Cardiac muscle cell (in vitro differentiated cells and primary cell): ENCODE data around the gene EEF1A2. TPM values are rescaled to one million over a fixed set of nuclear protein-coding genes. Genes with fewer than 3 reads are reported as not detected.

Experiments used
- DNase-seq, 2 donors: peaks; one replicate each; pipeline versions ENCODE4 v3.0.0 to v3.0.0-alpha.2; 2010 to 2017; ENCODE audit warnings: low read depth in 1 of 2, low spot score in 1 of 2
- H3K27ac ChIP-seq: fragments of 200-600 bp; sonication (generic); 2 replicates; pipeline ENCODE4 v1.5.1; 2016
- H3K27me3 ChIP-seq: fragments of 200-600 bp; sonication (generic); 2 replicates; pipeline ENCODE4 v1.6.0; 2016; ENCODE audit warnings: control low read depth
- H3K36me3 ChIP-seq: fragments of 200-600 bp; sonication (generic); 2 replicates; pipeline ENCODE4 v1.5.1; 2016; ENCODE audit warnings: control low read depth
- H3K4me1 ChIP-seq: fragments of 200-600 bp; sonication (generic); 2 replicates; pipeline ENCODE4 v1.8.1; 2017; ENCODE audit warnings: low read depth, mild to moderate bottlenecking, mixed run types
- H3K4me3 ChIP-seq: fragments of 200-600 bp; sonication (generic); 2 replicates; pipeline ENCODE4 v1.5.1; 2016; ENCODE audit warnings: mild to moderate bottlenecking
- H3K9me3 ChIP-seq: fragments of 200-600 bp; sonication (generic); 2 replicates; pipeline ENCODE4 v1.5.1; 2017; ENCODE audit warnings: low read depth, mild to moderate bottlenecking, control low read depth
- CTCF ChIP-seq: IDR thresholded peaks from 2 replicates; pipeline ENCODE4 v1.5.1; 2012; ENCODE audit warnings: low read depth, mild to moderate bottlenecking, low read length
- polyA plus RNA-seq: library from polyadenylated mRNA; unstranded; fragments of >200 nt; fragmentation: Nextera tagmentation; extraction: Ambion mirVana; gene quantifications from 2 replicates; pipeline ENCODE4 v1.2.1, GENCODE V29; 2016
- total RNA-seq: library from RNA; depleted of rRNA; stranded (reverse); fragments of >200 nt; gene quantifications from 2 replicates; pipeline ENCODE4 v1.2.3, GENCODE V29; 2016

The EEF1A2 gene
- total and polyA plus RNA-seq, 2 experiments from 2014 or later = 309 to 1,016 TPM

GRCh38 chr20:63534831-63535651 lies 36.2 kb upstream of the EEF1A2 start:
- H3K27ac ChIP-seq = no peak overlapping the region
- no peak for DNase-seq
- TF ChIP-seq CTCF = no peak

GRCh38 chr20:63534427-63534830 lies 35.5 kb upstream of the EEF1A2 start:
- H3K27me3 ChIP-seq = no peaks in the 10 kb centered on the region
- no peaks in the 10 kb centered on the region for H3K9me3 ChIP-seq
- H3K27ac ChIP-seq = no peak overlapping the region
- no peak for DNase-seq
- peaks cover 11% of the 10 kb centered on the region for H3K4me1 ChIP-seq
- H3K4me3 ChIP-seq = no peak overlapping the region
- no peaks in the 10 kb centered on the region for H3K36me3 ChIP-seq
- TF ChIP-seq CTCF = no peak

More at GRCh38 chr20:63534831-63535651, 36.2 kb upstream of the EEF1A2 start:
- Histone ChIP-seq H3K4me3 (no peak overlapping the region), H3K4me1 (peaks cover 11% of the 10 kb centered on the region), H3K36me3 (no peaks in the 10 kb centered on the region), H3K27me3 (no peaks in the 10 kb centered on the region), H3K9me3 (no peaks in the 10 kb centered on the region)

GRCh38 chr20:63533871-63534393 lies 35.0 kb upstream of the EEF1A2 start:
- H3K9me3 ChIP-seq = no peaks in the 10 kb centered on the region
- no peaks in the 10 kb centered on the region for H3K27me3 ChIP-seq
- no peak for TF ChIP-seq CTCF
- H3K4me3 ChIP-seq = no peak overlapping the region
- peaks cover 11% of the 10 kb centered on the region for H3K4me1 ChIP-seq
- H3K36me3 ChIP-seq = no peaks in the 10 kb centered on the region
- DNase-seq = no peak
- no peak overlapping the region for H3K27ac ChIP-seq

GRCh38 chr20:63533388-63533787 lies 34.5 kb upstream of the EEF1A2 start:
- H3K4me1 ChIP-seq = peaks cover 11% of the 10 kb centered on the region
- no peaks in the 10 kb centered on the region for H3K27me3 ChIP-seq
- TF ChIP-seq CTCF = no peak
- no peaks in the 10 kb centered on the region for H3K9me3 ChIP-seq
- no peak overlapping the region for H3K27ac ChIP-seq
- H3K4me3 ChIP-seq = no peak overlapping the region
- DNase-seq = no peak
- no peaks in the 10 kb centered on the region for H3K36me3 ChIP-seq

- DNase-seq = no peak
- Histone ChIP-seq H3K4me1 (peaks cover 11% of the 10 kb centered on the region), H3K27ac (no peak overlapping the region), H3K36me3 (no peaks in the 10 kb centered on the region), H3K4me3 (no peak overlapping the region), H3K9me3 (no peaks in the 10 kb centered on the region), H3K27me3 (no peaks in the 10 kb centered on the region)
- TF ChIP-seq CTCF = no peak
These were observed 33.6 kb upstream of the EEF1A2 start for GRCh38 chr20:63532449-63532971.
